IMR-90 (cell line): ENCODE measurements around the gene TRIAP1. TPM values are rescaled to one million over a fixed set of nuclear protein-coding genes. Genes with fewer than 3 reads are reported as not detected.

ENCODE experiments used
- ATAC-seq: fragments of 200-7000 bp; cut with Tn5 transposase; 2 replicates; pipeline ENCODE4 v1.9.1; 2020; ENCODE audit warnings: low read depth, mild to moderate bottlenecking, moderate library complexity
- BruUV-seq: library from RNA; stranded (reverse); fragments of 400-500 nt; replicated peaks from 2 replicates; lab custom pipeline; 2021; lab: Mats Ljungman, UMichigan
- CTCF ChIA-PET: fragments of 300-600 bp; formaldehyde crosslinking; extraction: SDS; loops from one replicate; lab custom pipeline; 2021; ENCODE audit warnings: antibody characterized with exemption; lab: Yijun Ruan, JAX
- POLR2A ChIA-PET: fragments of 300-600 bp; sonication (Branson Sonifier 250); formaldehyde crosslinking; loops from one replicate; lab custom pipeline; 2022; ENCODE audit warnings: antibody characterized with exemption; ENCODE audit not compliant: unreplicated experiment; lab: Charles Lee
- DNase-seq: peaks from one replicate; pipeline ENCODE4 v3.0.0; 2013
- H2AFZ ChIP-seq: replicated peaks from 2 replicates; pipeline ENCODE3; 2013; ENCODE audit warnings: low read length, mild to moderate bottlenecking; ENCODE audit not compliant: poor library complexity
- H2AK5ac ChIP-seq: 2 replicates; pipeline ENCODE4 v1.6.1; 2013; ENCODE audit warnings: low read depth, low read length, inconsistent platforms
- H2AK9ac ChIP-seq: replicated peaks from 2 replicates; pipeline ENCODE3; 2013; ENCODE audit warnings: mild to moderate bottlenecking, low read depth, low read length, moderate library complexity; ENCODE audit not compliant: poor library complexity
- H2BK120ac ChIP-seq: 2 replicates; pipeline ENCODE4 v1.6.1; 2013; ENCODE audit warnings: low read depth, low read length, inconsistent platforms
- H2BK15ac ChIP-seq: 3 replicates; pipeline ENCODE4 v1.6.1; 2013; ENCODE audit warnings: low read depth, low read length, inconsistent platforms
- H2BK20ac ChIP-seq: 2 replicates; pipeline ENCODE4 v1.6.1; 2013; ENCODE audit warnings: low read depth, mild to moderate bottlenecking, inconsistent platforms, low read length, moderate library complexity
- H2BK5ac ChIP-seq: 2 replicates; pipeline ENCODE4 v1.6.1; 2013; ENCODE audit warnings: mild to moderate bottlenecking, low read depth, low read length, inconsistent platforms; ENCODE audit not compliant: poor library complexity, severe bottlenecking
- H3K14ac ChIP-seq: replicated peaks from 2 replicates; pipeline ENCODE4 v1.6.1; 2013; ENCODE audit warnings: low read depth, low read length, inconsistent platforms
- H3K18ac ChIP-seq: 2 replicates; pipeline ENCODE4 v1.6.1; 2013; ENCODE audit warnings: low read depth, low read length, control low read depth
- H3K23ac ChIP-seq: 2 replicates; pipeline ENCODE4 v1.6.1; 2013; ENCODE audit warnings: low read depth, low read length, inconsistent platforms
- H3K27ac ChIP-seq: 2 replicates; pipeline ENCODE4 v1.5.1; 2013; ENCODE audit warnings: mild to moderate bottlenecking, control low read depth, low read length; ENCODE audit not compliant: insufficient read depth
- H3K27me3 ChIP-seq: 2 replicates; pipeline ENCODE4 v1.6.1; 2013; ENCODE audit warnings: low read length; ENCODE audit not compliant: control insufficient read depth, insufficient read depth
- H3K36me3 ChIP-seq: 2 replicates; pipeline ENCODE4 v1.6.1; 2013; ENCODE audit warnings: low read length, mixed read lengths; ENCODE audit not compliant: control insufficient read depth, insufficient read depth
- H3K4ac ChIP-seq: 2 replicates; pipeline ENCODE4 v1.6.1; 2013; ENCODE audit warnings: low read depth, low read length, inconsistent platforms
- H3K4me1 ChIP-seq: 2 replicates; pipeline ENCODE4 v1.6.1; 2013; ENCODE audit warnings: low read length, mixed read lengths; ENCODE audit not compliant: control insufficient read depth, insufficient read depth
- H3K4me2 ChIP-seq: 2 replicates; pipeline ENCODE4 v1.6.1; 2013; ENCODE audit warnings: low read depth, mild to moderate bottlenecking, control low read depth, low read length, moderate library complexity
- H3K4me3 ChIP-seq: 2 replicates; pipeline ENCODE4 v1.5.1; 2013; ENCODE audit warnings: low read depth, mild to moderate bottlenecking, control low read depth, low read length, moderate library complexity; ENCODE audit not compliant: insufficient read depth
- H3K56ac ChIP-seq: 2 replicates; pipeline ENCODE4 v1.6.1; 2013; ENCODE audit warnings: low read length, inconsistent platforms; ENCODE audit not compliant: insufficient read depth; ENCODE audit errors: extremely low read depth
- H3K79me1 ChIP-seq, 2 experiments: 2 replicates each; pipeline ENCODE4 v1.6.1; 2013; ENCODE audit warnings: low read length in 2 of 2, inconsistent platforms in 1 of 2, low read depth in 1 of 2
- H3K9ac ChIP-seq: 2 replicates; pipeline ENCODE4 v1.6.1; 2013; ENCODE audit warnings: low read depth, low read length, control low read depth
- H3K9me1 ChIP-seq: 2 replicates; pipeline ENCODE4 v1.6.1; 2013; ENCODE audit warnings: low read length, inconsistent platforms; ENCODE audit not compliant: insufficient read depth
- H3K9me3 ChIP-seq: 2 replicates; pipeline ENCODE4 v1.6.1; 2013; ENCODE audit warnings: low read length; ENCODE audit not compliant: control insufficient read depth, insufficient read depth
- H4K20me1 ChIP-seq: 2 replicates; pipeline ENCODE4 v1.6.1; 2013; ENCODE audit warnings: low read length, inconsistent platforms; ENCODE audit not compliant: insufficient read depth
- H4K5ac ChIP-seq: 2 replicates; pipeline ENCODE4 v1.6.1; 2013; ENCODE audit warnings: mild to moderate bottlenecking, low read depth, low read length, control low read depth
- H4K8ac ChIP-seq, 2 experiments: 2 replicates each; pipeline ENCODE4 v1.6.1; 2013; ENCODE audit warnings: low read depth in 2 of 2, low read length in 2 of 2, control low read depth in 1 of 2, inconsistent platforms in 1 of 2
- H4K91ac ChIP-seq: 2 replicates; pipeline ENCODE4 v1.6.1; 2013; ENCODE audit warnings: low read depth, low read length, inconsistent platforms; ENCODE audit not compliant: insufficient read depth
- FOS ChIP-seq: fragments of 150-350 bp; IDR thresholded peaks from 2 replicates; pipeline ENCODE4 v1.6.1; 2016; ENCODE audit warnings: low read depth, low read length
- MXI1 ChIP-seq: IDR thresholded peaks from 2 replicates; pipeline ENCODE4 v1.6.1; 2012; ENCODE audit warnings: low read depth, mild to moderate bottlenecking, low read length, moderate library complexity, borderline replicate concordance
- WGBS, 2 experiments: methylation state at CpG; one replicate each; pipeline versions ENCODE4 v1.1.5 to v1.1.7; 2013; ENCODE audit warnings: missing lambda C conversion rate in 2 of 2; ENCODE audit not compliant: insufficient read length in 1 of 2; ENCODE audit errors: extremely low coverage in 2 of 2; 5-methylcytosine and 5-hydroxymethylcytosine counted together
- dilution Hi-C: fragments of 300-500 bp; cut with HindIII; formaldehyde crosslinking; loops from one replicate; pipeline ENCODE4 v1.14.3; 2018; ENCODE audit warnings: low sequenced_read_pairs; ENCODE audit not compliant: unreplicated experiment
- in situ Hi-C: fragments of 300-500 bp; cut with MboI; formaldehyde crosslinking; loops from 3 replicates; pipeline ENCODE4 v1.14.3; 2019; ENCODE audit warnings: low sequenced_read_pairs, inconsistent platforms, mixed read lengths
- intact Hi-C: fragments of 100-400 bp; cut with micrococcal nuclease; formaldehyde crosslinking; loops from 2 replicates; pipeline ENCODE4 v1.10.0; 2022
- polyA plus RNA-seq, 3 experiments: library from polyadenylated mRNA; depleted of rRNA; stranded (reverse); fragments of >200 nt; gene quantifications; 2 replicates each; pipeline ENCODE4 v1.2.3, GENCODE V29; 2012; ENCODE audit warnings: low replicate concordance in 1 of 3
- total RNA-seq: library from RNA; depleted of rRNA; stranded (reverse); fragments of >200 nt; gene quantifications from 2 replicates; pipeline ENCODE4 v1.2.3, GENCODE V29; 2012

TRIAP1 gene
- total and polyA plus RNA-seq, 2 of the 4 experiments (the other 2 are of a cell fraction), result 19.2 to 32.3 TPM

DNA sequence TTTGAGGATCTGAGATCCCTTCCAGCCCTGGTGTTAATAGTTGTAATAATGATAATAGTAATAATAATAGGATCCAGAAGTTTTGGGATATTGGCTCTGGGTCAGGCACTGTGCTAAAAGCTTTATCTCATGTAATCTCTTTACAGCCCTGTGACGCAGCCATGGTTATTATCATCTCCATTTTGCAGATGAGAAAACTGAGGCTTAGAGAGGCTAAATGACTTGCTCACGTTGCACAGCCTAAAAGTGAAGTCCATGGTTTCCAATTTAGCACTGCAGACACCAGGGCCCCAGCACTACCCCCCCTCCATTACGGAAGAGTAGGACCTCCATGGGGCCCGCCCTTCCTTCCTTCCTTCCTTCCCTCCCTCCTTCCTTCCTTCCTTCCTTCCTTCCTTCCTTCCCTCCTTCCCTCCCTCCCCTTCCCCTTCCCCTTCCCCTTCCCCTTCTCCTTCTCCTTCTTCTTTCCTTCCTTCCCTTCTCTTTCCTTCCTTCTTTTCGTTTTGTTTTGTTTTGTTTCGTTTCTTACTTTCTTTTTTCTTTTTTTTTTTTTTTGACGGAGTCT is 23.2 kb downstream of the TRIAP1 start:
- Histone ChIP-seq H2AFZ (no peak overlapping the region), H3K4ac (no peak overlapping the region), H3K36me3 (no peaks in the 10 kb centered on the region), H3K27me3 (peaks cover 30% of the 10 kb centered on the region), H2BK120ac (no peak overlapping the region), H3K4me3 (no peak overlapping the region), H4K91ac (no peak overlapping the region), H3K4me1 (no peaks in the 10 kb centered on the region), H4K8ac (no peak overlapping the region), H4K5ac (no peak overlapping the region), H3K9ac (no peak overlapping the region), H3K18ac (no peak overlapping the region), H3K23ac (no peak overlapping the region), H3K9me1 (no peaks in the 10 kb centered on the region), H2AK5ac (no peak overlapping the region), H3K27ac (no peak overlapping the region), H2BK20ac (no peak overlapping the region), H3K9me3 (no peaks in the 10 kb centered on the region), H3K4me2 (no peak overlapping the region), H4K20me1 (no peaks in the 10 kb centered on the region), H2AK9ac (no peak overlapping the region), H2BK15ac (no peak overlapping the region), H3K14ac (no peak overlapping the region), H3K79me1 (no peaks in the 10 kb centered on the region), H3K56ac (no peak overlapping the region), H2BK5ac (no peak overlapping the region)
- ChIA-PET POLR2A (no interaction called here), CTCF (no interaction called here)
- dilution Hi-C loops (no loop called here), intact Hi-C loops (no loop called here), in situ Hi-C loops (no loop called here)
- TF ChIP-seq MXI1 (no peak), FOS (no peak)
- WGBS, 2 experiments, result no CpG with 5 or more reads among the region's 7 CpGs
- BruUV-seq, result no TSS peak
- no peak for ATAC-seq
- DNase-seq, result no peak
